GM12892 (cell line): ENCODE data around the gene GJB1. TPM values are rescaled to one million over a fixed set of nuclear protein-coding genes. Genes with fewer than 3 reads are reported as not detected.
A peak's percentile ranks its signal among the peaks of the same experiment; 100 is the strongest.
"Not testable (repeated sequence)": the region's sequence is repeated elsewhere in the genome, so short reads cannot be mapped to it uniquely, and the experiment has no call there.

Experiments used
- DNase-seq: peaks from one replicate; pipeline ENCODE4 v3.0.0; 2011; ENCODE audit not compliant: insufficient read length
- FAIRE-seq: peaks from 2 replicates; lab custom pipeline; 2011; peaks lifted over from hg19 to GRCh38; lab: Jason Lieb, UNC
- POLR2A ChIP-seq: IDR thresholded peaks from 2 replicates; pipeline ENCODE4 v1.6.1; 2011; ENCODE audit warnings: low read depth, low read length, control low read depth
- POLR2AphosphoS5 ChIP-seq: IDR thresholded peaks from 2 replicates; pipeline ENCODE4 v1.6.1; 2011; ENCODE audit warnings: low read depth, low read length, control low read depth
- TAF1 ChIP-seq: IDR thresholded peaks from 2 replicates; pipeline ENCODE4 v1.6.1; 2011; ENCODE audit warnings: low read depth, mild to moderate bottlenecking, control low read depth, low read length, borderline replicate concordance
- polyA plus RNA-seq: library from polyadenylated mRNA; unstranded; fragments of >200 nt; gene quantifications from one replicate; pipeline ENCODE4 v1.2.1, GENCODE V29; 2012; ENCODE audit warnings: missing spikeins, inconsistent platforms; ENCODE audit not compliant: missing spikeins

GJB1 gene
- not detected for polyA plus RNA-seq

DNA sequence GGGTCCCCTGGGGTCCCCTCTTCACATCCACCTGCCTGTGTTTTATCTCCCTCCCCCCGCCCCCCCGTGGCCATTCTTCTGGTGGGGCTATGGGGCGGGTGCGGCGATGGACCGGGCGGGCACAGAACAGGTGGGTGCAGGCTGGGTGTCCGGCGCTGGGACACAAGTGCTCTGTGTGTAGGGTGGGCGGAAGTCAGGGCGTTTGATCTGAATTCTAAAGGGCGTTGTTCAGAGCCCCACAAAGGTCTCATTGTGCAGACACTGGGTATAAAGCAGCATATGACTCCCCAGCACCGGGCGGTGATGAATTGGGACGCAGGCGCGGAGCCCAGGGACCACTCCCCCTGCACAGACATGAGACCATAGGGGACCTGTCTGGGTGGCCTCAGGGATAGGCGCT lies at the start of gene GJB1:
Gene GJB1, plus strand, starts transcription at position 296 of the 400 bp plus-strand sequence. CDS start 484 bp downstream, outside the sequence.
- FAIRE-seq = no peak
- TF ChIP-seq POLR2AphosphoS5 = no peak
- no peak for TF ChIP-seq POLR2A
- TF ChIP-seq TAF1 = no peak
- no peak for DNase-seq

DNA sequence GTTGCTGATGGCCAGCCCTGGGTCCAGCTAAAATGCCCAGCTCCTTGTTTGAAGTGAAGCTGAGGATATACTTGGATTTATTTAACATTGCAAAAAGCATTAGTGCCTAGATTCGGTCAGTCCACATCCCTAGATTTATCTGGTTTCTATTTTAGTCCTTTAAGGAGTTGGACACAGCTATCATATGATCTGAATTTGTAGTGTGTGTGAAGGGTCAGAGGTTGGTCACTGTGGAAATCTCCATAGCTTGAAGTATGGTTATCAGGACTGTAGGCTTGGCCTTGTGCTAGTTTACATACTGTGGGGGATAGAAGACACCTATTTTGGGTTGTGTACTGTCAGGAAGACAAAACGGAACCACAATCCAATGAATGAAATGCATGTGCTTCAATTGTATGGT lies 49.6 kb upstream of the GJB1 start:
- FAIRE-seq (no peak), DNase-seq (no peak)
- TF ChIP-seq TAF1 (no peak), POLR2A (no peak), POLR2AphosphoS5 (no peak)

DNA sequence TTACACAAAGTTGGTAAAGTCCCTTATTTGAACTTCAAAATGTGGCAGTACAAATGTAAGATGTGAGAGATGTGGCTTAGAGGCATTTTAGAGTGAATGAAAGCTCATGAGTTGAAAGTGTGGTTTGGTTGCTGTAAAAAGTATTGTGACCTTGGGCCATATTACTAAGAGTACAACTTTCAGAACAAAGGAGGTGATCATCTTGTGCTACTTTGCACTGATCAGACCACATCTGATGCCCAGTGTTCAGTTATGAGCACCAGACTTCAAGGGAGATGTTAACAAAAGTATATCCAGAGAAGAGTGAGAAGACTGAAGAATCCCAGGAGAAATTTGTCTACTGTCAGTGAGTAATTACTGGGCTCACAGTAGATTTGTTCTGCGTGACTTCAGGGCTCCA lies 48.2 kb upstream of the GJB1 start:
- DNase-seq = no peak
- no peak for FAIRE-seq
- TF ChIP-seq TAF1 = no peak
- no peak for TF ChIP-seq POLR2A

DNA sequence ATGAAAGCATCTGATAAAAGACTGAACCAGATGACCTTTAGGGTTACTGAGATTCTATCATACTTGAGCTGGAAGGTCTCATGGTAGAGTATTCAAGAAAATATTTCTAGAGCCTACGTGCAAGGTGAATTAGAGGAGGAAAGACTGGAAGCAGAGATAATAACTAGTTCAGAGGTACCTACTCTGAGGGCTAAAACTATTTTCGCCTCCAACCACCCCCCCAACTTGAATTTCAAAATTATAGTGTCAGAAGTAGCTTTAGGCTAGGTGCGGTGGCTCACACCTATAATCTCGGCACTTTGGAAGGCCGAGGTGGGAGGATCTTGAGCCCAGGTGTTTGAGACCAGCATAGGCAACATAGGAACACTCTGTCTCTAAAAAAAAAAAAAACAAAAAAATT lies 47.5 kb upstream of the GJB1 start:
- FAIRE-seq = no peak

DNA sequence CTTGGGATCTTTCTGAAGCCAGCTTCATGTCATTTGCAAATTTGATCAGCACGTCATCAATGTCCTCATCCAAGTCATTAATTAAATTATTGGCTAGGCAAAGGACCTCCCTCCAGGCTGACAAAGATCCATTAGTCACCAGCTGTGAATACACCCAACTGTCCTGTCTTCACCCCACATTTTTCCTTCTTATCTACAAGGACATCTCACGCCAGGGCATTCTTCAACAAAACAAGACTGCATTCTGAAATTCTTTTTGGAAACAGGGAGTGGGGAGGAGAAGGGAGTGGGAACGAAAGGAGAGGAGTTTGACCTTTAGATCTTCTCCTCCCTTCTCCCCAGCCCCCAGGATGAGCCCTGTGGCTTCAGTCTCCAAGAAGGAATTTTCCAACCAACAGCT lies 45.7 kb upstream of the GJB1 start:
- TF ChIP-seq POLR2A (no peak), TAF1 (no peak), POLR2AphosphoS5 (no peak)
- FAIRE-seq = no peak
- no peak for DNase-seq

More for the DNA sequence above, 47.5 kb upstream of the GJB1 start:
- no peak for DNase-seq
- TF ChIP-seq POLR2A (no peak), POLR2AphosphoS5 (no peak), TAF1 (no peak)

DNA sequence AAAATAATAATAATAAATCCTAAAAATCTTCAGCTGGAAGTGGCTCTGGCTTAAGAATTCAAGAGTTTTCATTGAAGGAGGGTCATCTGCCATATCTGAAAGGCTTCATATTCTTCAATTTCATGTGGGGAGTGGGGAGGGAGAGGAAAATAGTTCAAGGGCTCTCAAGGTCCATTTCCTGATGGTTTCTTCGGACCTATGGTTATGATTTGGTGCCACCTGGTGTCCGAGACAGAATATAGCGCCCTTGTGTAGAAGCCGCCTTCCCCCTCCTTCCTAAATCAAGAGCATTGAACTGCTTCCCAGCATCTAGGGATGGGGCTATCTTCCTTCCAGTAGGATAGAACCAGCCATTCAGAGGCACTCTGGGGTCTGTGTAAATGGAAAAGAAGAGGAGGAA lies 44.1 kb upstream of the GJB1 start:
- DNase-seq (no peak), FAIRE-seq (peak; percentile 96)
- no peak for TF ChIP-seq POLR2A
- TF ChIP-seq POLR2AphosphoS5 = no peak
- TF ChIP-seq TAF1 = no peak

DNA sequence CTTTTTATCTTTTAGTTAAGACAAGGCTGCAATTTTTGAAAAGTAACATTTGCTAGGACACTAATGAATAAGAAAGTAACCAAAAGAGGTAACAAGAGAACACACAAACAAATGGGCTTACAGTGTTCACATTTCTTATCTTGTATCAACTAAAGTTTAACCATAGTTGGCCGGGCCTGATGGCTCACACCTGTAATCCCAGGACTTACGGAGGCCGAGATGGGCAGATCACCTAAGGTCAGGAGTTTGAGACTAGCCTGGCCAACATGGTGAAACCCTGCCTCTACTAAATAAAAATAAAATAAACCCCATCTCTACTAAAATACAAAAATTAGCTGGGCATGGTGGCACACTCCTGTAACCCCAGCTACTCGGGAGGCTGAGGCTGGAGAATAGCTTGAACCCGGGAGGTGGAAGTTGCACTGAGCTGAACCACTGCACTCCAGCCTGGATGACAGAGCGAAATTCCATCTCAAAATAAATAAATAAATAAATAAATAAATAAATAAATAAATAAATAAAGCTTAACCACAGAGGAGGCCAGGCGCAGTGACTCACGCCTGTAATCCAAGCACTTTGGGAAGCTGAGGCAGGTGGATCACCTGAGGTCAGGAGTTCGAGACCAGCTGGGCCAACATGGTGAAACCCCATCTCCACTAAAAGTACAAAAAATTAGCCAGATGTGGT lies 42.3 kb upstream of the GJB1 start:
- not testable (repeated sequence) for FAIRE-seq, DNase-seq

DNA sequence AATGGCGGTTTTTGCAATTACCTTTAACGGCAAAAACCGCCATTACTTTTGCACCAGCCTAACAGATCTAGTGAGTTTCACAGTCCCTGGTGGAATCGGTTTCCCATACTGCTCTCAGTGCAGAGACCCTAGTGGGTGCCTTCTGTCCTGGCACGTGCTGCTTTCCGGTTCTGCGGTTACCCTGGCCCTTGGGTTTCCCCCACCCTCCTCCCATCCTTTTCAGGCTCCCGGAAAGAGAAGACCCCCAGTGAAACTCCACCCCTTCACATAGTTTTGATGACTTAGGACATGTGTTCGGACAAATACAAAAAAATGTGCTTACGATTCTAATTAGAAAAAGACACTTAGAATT lies 41.5 kb upstream of the GJB1 start:
- DNase-seq = no peak
- no peak for TF ChIP-seq TAF1
- TF ChIP-seq POLR2AphosphoS5 = 0 out of 2 replicates have a peak, but pooled peaks have one; percentile 6
- FAIRE-seq = peak; percentile 27

DNA sequence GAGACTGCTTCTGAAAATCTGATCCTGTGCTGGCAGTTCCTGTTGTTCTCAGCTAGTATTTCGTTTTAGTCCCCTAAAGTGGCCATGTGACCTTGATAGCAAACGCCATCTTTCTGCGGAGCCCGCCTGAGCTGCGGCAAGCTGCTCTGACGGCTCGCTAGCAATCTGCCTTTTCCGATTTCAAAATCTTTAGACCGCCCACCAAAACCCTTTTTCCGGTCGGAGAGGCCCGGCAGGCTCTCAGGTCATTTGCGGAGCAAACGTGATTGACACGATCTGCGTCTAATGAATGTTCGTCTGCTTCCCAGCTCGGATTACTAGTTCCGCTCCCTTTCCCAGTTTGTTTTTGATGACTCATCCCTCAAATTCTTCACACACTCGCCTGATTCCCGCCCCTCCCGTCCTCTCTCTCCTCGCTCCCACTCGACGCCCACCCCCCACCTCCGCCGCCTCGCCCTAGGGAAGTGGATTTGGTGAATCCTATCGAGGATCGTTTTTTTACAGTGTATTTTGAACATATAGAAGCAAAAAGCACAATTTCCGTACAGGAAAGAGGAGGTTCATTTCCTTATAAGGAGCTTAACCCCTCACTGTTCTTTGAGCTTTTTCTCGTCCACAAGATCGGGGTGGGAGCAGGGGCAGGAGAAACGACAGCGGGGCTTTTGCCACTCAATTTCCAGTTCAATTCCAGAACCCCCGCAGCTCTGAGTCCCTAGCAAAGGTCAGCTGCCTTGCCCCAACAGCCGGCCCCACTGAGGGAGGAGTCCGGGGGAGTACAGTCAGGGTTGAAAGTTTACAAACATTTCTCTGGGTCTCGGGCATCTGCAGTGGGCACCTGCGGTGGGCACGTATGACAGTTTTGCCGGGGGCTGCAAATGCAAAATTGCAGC lies 40.9 kb upstream of the GJB1 start:
- FAIRE-seq (peak; percentile 78), DNase-seq (no peak)
- TF ChIP-seq POLR2AphosphoS5 (peak; percentile 68), POLR2A (peak; percentile 85), TAF1 (peak; percentile 85)

DNA sequence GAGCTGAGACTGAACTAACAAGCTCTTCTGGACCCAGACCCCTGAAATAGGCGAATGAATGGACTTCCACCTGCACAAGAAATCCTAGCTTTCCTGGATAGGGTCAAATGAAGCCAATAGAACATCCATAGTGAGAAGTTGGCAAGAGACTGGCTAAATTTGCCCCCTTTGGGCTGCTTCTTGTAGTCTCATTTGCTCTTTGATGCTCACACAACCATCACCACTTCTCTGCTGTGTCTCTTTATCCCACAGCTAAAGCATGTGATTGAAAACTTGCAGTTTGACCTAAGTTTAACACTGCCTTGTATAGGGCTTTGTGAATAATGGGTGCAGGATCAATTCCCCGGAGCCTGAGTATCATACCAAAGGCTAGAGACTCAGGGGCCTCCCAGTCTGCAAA lies 40.2 kb upstream of the GJB1 start:
- DNase-seq (no peak), FAIRE-seq (no peak)
- TF ChIP-seq TAF1 = no peak
- TF ChIP-seq POLR2AphosphoS5 = no peak
- no peak for TF ChIP-seq POLR2A

DNA sequence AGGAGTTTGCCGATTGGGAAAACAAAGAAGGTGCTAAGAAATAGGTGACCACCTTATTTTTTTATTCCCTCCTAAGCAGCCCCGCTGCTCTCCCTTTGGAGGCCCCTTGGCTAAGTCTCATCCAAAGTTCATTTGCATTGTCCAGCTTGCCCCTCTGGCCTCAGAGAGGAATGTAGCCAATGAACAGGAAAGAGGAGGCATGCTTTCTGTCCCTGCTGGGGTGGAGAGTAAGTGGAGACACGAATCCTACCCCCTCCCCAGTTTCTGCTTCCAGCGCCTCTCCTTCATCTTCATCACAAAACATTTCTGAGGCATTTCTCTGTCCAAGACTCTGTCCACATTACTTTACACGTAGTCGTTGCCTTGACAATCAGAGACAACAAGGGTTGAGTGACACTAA lies 39.7 kb upstream of the GJB1 start:
- FAIRE-seq = no peak
- no peak for DNase-seq
- TF ChIP-seq POLR2AphosphoS5 = no peak

DNA sequence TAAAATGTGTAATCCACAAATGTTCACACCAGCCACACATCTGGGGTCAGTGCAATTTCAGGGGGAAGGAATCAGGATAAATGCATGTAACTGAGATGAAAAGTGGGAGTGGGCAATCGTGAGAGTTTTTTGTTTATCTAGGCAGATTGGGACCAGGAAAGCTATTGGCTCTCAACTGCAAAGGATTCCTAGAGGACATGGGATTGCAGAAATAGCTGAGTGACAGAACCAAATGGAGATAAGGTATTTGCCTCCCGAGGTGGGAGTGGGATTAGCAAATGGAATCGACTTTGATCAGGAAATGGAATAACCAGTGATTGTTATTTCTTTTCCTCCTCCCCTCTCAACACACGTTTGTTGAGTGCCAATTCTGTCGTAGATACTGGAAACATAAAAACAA lies 38.9 kb upstream of the GJB1 start:
- FAIRE-seq (no peak), DNase-seq (no peak)
- TF ChIP-seq POLR2AphosphoS5 (no peak), POLR2A (no peak), TAF1 (no peak)
